CD4-positive, CD25-positive, alpha-beta regulatory T cell (primary cell): ENCODE results near the gene FYTTD1. TPM values are rescaled to one million over a fixed set of nuclear protein-coding genes. Genes with fewer than 3 reads are reported as not detected.

ENCODE experiments used
- ATAC-seq, 2 donors: fragments of 150-1000 bp; cut with Tn5 transposase; one replicate each; pipeline ENCODE4 v1.10.0; 2021; ENCODE audit warnings: low read depth in 2 of 2, moderate number of reproducible peaks in 2 of 2, moderate library complexity in 1 of 2
- DNase-seq, 3 donors: peaks; one replicate each; pipeline versions ENCODE4 v3.0.0 to v3.0.0-alpha.2; 2012 to 2022; ENCODE audit warnings: mixed read lengths in 1 of 3
- H3K27ac ChIP-seq: one replicate; pipeline ENCODE4 v1.7.0; 2013; ENCODE audit warnings: mild to moderate bottlenecking, low read length; ENCODE audit not compliant: insufficient read depth, poor library complexity, severe bottlenecking
- H3K27me3 ChIP-seq: one replicate; pipeline ENCODE4 v1.7.0; 2013; ENCODE audit warnings: low read length; ENCODE audit not compliant: control insufficient read depth, insufficient read depth
- H3K36me3 ChIP-seq: one replicate; pipeline ENCODE4 v1.7.0; 2013; ENCODE audit warnings: mild to moderate bottlenecking, low read length, moderate library complexity; ENCODE audit not compliant: control insufficient read depth, insufficient read depth
- H3K4me1 ChIP-seq: 2 replicates; pipeline ENCODE4 v1.7.0; 2013; ENCODE audit warnings: mild to moderate bottlenecking, low read length; ENCODE audit not compliant: insufficient read depth, control insufficient read depth, poor library complexity, severe bottlenecking
- H3K4me3 ChIP-seq: one replicate; pipeline ENCODE4 v1.7.0; 2013; ENCODE audit warnings: low read depth, mild to moderate bottlenecking, low read length, moderate library complexity
- H3K9me3 ChIP-seq, 2 experiments: 1 replicate in 1 of 2; 2 replicates in 1 of 2; pipeline ENCODE4 v1.7.0; 2013; ENCODE audit warnings: low read length in 2 of 2, mild to moderate bottlenecking in 1 of 2, moderate library complexity in 1 of 2; ENCODE audit not compliant: control insufficient read depth in 2 of 2
- H3K27ac Mint-ChIP-seq, 3 donors: one replicate each; pipeline ENCODE4 v1.8.0; 2020 to 2022; ENCODE audit warnings: mild to moderate bottlenecking in 3 of 3, mixed read lengths in 3 of 3, moderate library complexity in 2 of 3
- H3K27me3 Mint-ChIP-seq: one replicate; pipeline ENCODE4 v1.8.0; 2022; ENCODE audit warnings: mild to moderate bottlenecking, mixed read lengths
- H3K36me3 Mint-ChIP-seq: one replicate; pipeline ENCODE4 v1.8.0; 2020; ENCODE audit warnings: mixed read lengths
- H3K4me1 Mint-ChIP-seq, 4 donors: one replicate each; pipeline ENCODE4 v1.8.0; 2020 to 2022; ENCODE audit warnings: mixed read lengths in 4 of 4, mild to moderate bottlenecking in 1 of 4
- H3K4me3 Mint-ChIP-seq, 4 donors: one replicate each; pipeline ENCODE4 v1.8.0; 2020 to 2022; ENCODE audit warnings: mild to moderate bottlenecking in 4 of 4, mixed read lengths in 4 of 4, moderate library complexity in 3 of 4
- H3K9me3 Mint-ChIP-seq, 7 donors: one replicate each; pipeline ENCODE4 v1.8.0; 2020 to 2022; ENCODE audit warnings: mixed read lengths in 7 of 7, mild to moderate bottlenecking in 3 of 7, moderate library complexity in 2 of 7
- polyA plus RNA-seq, 4 donors: library from polyadenylated mRNA; unstranded; fragments of 300-500 nt; fragmentation: Illumina TruSeq; gene quantifications; one replicate each; pipeline ENCODE4 v1.2.3, GENCODE V29; 2021
- total RNA-seq: library from RNA; stranded (reverse); gene quantifications from one replicate; pipeline ENCODE4 v1.2.3, GENCODE V29; 2022

Gene FYTTD1
- total and polyA plus RNA-seq, 5 donors from 2014 or later = 42.2 to 91.0 (median 83.3) TPM

DNA sequence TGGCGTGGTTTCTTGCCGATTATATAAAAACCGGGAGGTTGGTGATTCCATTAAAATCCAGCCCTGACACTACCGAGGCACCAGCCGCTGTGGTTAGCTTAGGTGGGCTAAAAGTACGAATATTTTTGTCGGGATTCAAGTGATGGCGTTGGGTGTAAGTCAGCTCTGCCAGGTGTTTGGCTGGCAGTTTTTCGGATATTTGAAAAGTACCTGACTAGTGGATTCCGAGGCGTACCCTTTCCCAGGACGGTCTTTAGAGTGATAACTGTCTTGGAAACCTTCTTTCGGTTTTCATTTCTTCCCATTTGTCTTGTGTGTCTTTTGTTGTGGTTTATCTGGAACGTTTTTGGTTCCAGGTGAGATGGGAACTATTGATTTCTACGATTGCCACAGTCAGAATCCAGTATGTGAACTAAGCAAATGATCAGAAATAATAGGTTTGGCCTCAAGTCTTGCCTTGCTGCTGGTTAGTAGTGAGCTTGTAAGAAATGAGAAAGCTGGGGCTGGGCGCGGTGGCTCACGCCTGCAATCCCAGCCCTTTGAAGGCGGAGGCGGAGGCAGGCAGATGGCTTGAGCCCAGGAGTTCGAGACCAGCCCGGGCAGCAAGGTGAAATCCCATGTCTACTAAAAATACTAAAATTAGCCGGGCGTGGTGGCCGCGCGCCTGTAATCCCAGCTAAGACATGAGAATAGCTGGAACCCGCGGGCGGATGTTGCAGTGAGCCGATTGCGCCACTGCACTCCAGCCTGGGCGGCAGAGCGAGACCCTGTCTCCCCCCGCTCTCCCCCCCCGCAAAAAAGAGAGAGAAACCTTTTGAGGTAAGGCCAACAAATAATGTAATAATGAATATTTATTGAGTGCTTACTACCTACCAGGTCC is 1.4 kb downstream of the FYTTD1 start:
- Histone ChIP-seq H3K9me3 (no peaks in the 10 kb centered on the region), H3K27ac (peak overlapping the region; percentile 91), H3K27me3 (no peaks in the 10 kb centered on the region), H3K36me3 (no peaks in the 10 kb centered on the region), H3K4me3 (peak overlapping the region; percentile 87), H3K4me1 (peaks cover 47% of the 10 kb centered on the region)
- Mint-ChIP-seq H3K27me3 (peaks cover 9% of the 10 kb centered on the region), H3K4me1 (peaks cover 30 to 64% (median 46%) of the 10 kb centered on the region in 4 donors), H3K4me3 (peak overlapping the region; percentile 94 to 99 (median 96)), H3K36me3 (peaks cover 3% of the 10 kb centered on the region), H3K9me3 (peaks cover 0 to 2% (median 0%) of the 10 kb centered on the region in 7 donors), H3K27ac (peak overlapping the region; percentile 93 to 96 (median 96))
- ATAC-seq = no peak
- peak in 2 of 3 donors; percentile 29 to 50 for DNase-seq

DNA sequence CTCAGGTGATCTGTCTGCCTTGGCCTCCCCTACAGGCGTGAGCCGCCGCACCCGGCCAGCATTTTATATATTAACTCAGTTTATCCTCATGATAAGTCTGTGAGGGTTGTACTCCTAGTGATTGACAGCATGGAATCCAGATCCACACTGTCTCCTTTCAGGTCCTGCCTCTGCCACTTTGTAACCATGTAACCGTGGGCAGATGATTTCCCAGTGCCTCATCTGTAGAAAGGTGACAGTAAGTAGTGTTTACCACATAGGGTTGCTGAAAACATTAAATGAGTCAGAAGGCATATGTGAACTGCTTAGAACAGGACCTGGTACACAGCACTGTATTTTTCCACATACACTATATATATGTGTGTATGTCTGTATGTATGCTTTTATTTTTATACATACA is 2.4 kb downstream of the FYTTD1 start:
- Histone ChIP-seq H3K4me1 (peaks cover 47% of the 10 kb centered on the region), H3K4me3 (peak overlapping the region; percentile 44), H3K27me3 (no peaks in the 10 kb centered on the region), H3K36me3 (peaks cover 5% of the 10 kb centered on the region), H3K27ac (peak overlapping the region; percentile 91), H3K9me3 (no peaks in the 10 kb centered on the region)
- Mint-ChIP-seq H3K4me1 (peaks cover 34 to 67% (median 52%) of the 10 kb centered on the region in 4 donors), H3K9me3 (peaks cover 0 to 2% (median 0%) of the 10 kb centered on the region in 7 donors), H3K27ac (peak overlapping the region; percentile 53 to 75 (median 54)), H3K36me3 (peaks cover 3% of the 10 kb centered on the region), H3K27me3 (peaks cover 6% of the 10 kb centered on the region), H3K4me3 (peak overlapping the region; percentile 82 to 96 (median 86))
- ATAC-seq = no peak
- no peak for DNase-seq

DNA sequence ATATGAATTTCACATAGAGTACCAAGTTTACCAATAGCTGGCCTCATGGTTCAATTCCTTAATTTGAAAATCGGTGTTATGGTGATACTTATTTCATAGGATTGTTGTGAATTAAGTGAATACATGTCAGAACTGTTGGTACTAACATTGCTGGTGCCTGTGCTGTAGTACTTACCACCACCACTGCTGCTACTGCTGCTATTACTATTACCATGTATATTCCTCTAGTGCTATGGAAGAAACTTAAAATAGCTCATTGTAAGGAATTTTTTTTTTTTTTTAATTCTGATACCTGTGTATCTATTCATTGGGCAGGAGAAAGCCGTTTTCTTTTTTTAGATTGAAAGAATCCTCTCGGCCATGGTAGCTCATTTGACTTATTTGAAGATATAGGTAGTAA is 3.6 kb downstream of the FYTTD1 start:
- H3K4me1 Mint-ChIP-seq = peaks cover 34 to 62% (median 50%) of the 10 kb centered on the region in 4 donors
- H3K36me3 Mint-ChIP-seq = peaks cover 3% of the 10 kb centered on the region
- peak overlapping the region; percentile 36 to 73 (median 48) for H3K4me3 Mint-ChIP-seq
- H3K27ac Mint-ChIP-seq = no peak overlapping the region
- Histone ChIP-seq H3K36me3 (peaks cover 15% of the 10 kb centered on the region), H3K27me3 (no peaks in the 10 kb centered on the region), H3K4me3 (peak overlapping the region; percentile 9), H3K9me3 (no peaks in the 10 kb centered on the region), H3K27ac (no peak overlapping the region), H3K4me1 (peaks cover 47% of the 10 kb centered on the region)
- no peak for DNase-seq
- H3K27me3 Mint-ChIP-seq = peaks cover 4% of the 10 kb centered on the region
- peaks cover 0 to 2% (median 0%) of the 10 kb centered on the region in 7 donors for H3K9me3 Mint-ChIP-seq
- ATAC-seq = no peak

DNA sequence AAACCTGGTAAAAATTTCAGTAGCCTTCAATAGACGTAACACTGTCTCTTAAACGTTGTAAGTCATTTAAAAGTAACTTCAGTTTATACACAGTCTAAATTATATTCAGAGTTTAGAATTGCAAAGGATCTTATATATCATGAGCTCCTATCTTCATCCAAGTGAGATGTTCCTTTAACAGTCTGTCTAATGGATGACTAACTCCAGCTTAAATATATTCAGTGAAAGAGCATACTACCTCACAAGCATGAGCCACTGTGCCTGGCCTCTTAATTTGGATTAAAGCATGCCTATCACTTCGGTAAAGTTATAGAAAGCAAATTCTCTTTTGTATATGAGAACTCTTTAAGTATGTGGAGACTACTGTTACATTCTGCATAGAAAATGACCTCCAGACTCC is 7.0 kb downstream of the FYTTD1 start:
- H3K4me1 ChIP-seq = peaks cover 21% of the 10 kb centered on the region
- H3K4me3 ChIP-seq = no peak overlapping the region
- H3K27me3 ChIP-seq = no peaks in the 10 kb centered on the region
- ATAC-seq = no peak
- Mint-ChIP-seq H3K9me3 (no peaks in the 10 kb centered on the region), H3K27me3 (no peaks in the 10 kb centered on the region), H3K4me1 (peaks cover 28 to 38% (median 33%) of the 10 kb centered on the region in 4 donors), H3K27ac (no peak overlapping the region), H3K4me3 (no peak overlapping the region), H3K36me3 (no peaks in the 10 kb centered on the region)
- no peak overlapping the region for H3K27ac ChIP-seq
- no peak for DNase-seq
- no peaks in the 10 kb centered on the region for H3K9me3 ChIP-seq
- peaks cover 33% of the 10 kb centered on the region for H3K36me3 ChIP-seq

DNA sequence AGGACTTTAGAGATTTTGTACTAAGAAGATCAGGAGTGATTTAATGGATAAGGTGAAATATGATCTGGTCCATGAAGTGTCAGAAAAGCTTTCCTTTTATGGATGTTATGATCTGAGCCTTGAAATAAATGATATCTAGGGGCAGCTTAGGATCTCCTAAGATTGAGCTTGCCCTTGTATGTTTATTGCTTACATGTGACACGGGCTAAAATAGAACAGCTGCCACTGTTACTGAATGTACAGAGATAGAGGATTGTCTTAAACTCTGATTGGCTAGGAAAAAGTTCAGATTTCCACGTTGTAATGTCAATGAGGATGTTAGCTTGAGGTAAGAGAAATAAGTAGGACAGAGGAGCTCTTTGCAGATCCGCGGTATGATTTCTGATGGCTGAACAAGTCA is 8.8 kb downstream of the FYTTD1 start:
- Histone ChIP-seq H3K9me3 (no peaks in the 10 kb centered on the region), H3K27ac (no peak overlapping the region), H3K27me3 (no peaks in the 10 kb centered on the region), H3K4me1 (peaks cover 6% of the 10 kb centered on the region), H3K36me3 (peaks cover 41% of the 10 kb centered on the region), H3K4me3 (no peak overlapping the region)
- peaks cover 16 to 23% (median 20%) of the 10 kb centered on the region in 4 donors for H3K4me1 Mint-ChIP-seq
- DNase-seq (no peak), ATAC-seq (no peak)
- H3K9me3 Mint-ChIP-seq = no peaks in the 10 kb centered on the region
- no peak overlapping the region for H3K4me3 Mint-ChIP-seq
- H3K27me3 Mint-ChIP-seq = no peaks in the 10 kb centered on the region
- H3K36me3 Mint-ChIP-seq = no peaks in the 10 kb centered on the region
- H3K27ac Mint-ChIP-seq = no peak overlapping the region

DNA sequence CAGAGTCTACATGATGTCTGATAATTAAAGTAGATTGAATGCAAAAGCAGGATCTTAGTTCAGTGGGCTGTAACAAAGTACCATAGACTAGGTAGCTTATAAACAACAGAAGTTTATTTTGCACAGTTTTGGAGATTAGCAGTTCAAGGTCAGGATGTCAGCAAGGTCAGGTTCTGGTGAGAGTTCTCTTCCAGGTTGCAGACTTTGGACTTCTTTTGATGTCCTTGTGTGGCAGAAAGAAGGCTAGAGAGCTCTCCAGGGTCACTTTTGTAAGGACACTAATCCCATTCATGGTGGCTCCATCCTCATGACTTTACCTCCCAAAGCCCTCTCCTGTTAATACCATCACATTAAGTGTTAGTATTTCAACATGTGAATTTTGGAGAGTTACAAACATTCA is 12.1 kb downstream of the FYTTD1 start:
- Mint-ChIP-seq H3K27ac (no peak overlapping the region), H3K27me3 (no peaks in the 10 kb centered on the region), H3K4me1 (peaks cover 0 to under 1% (median under 1%) of the 10 kb centered on the region in 4 donors), H3K36me3 (peaks cover 16% of the 10 kb centered on the region), H3K9me3 (no peaks in the 10 kb centered on the region), H3K4me3 (no peak overlapping the region)
- H3K27me3 ChIP-seq = no peaks in the 10 kb centered on the region
- peaks cover 58% of the 10 kb centered on the region for H3K36me3 ChIP-seq
- no peaks in the 10 kb centered on the region for H3K4me1 ChIP-seq
- no peak for DNase-seq
- H3K4me3 ChIP-seq = no peak overlapping the region
- no peaks in the 10 kb centered on the region for H3K9me3 ChIP-seq
- no peak overlapping the region for H3K27ac ChIP-seq
- no peak for ATAC-seq

DNA sequence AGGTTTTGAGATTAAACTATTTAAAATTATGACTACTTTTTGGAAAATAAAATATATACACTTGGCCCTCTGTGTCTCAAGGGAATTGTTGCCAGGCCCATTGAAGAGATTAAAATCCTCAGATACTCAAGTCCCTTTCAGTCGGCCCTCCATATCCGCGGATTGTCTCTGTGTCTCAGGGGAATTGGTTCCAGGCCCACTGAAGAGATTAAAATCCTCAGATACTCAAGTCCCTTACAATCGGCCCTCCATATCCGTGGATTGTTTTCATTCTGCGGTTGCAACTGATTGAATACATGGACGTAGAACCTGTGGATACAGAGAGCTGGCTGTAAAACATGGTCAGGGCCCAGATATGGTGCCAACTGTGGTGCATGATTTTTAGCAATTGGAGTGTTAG is 25.6 kb downstream of the FYTTD1 start:
- Mint-ChIP-seq H3K9me3 (peaks cover 0 to 1% (median 0%) of the 10 kb centered on the region in 7 donors), H3K27ac (peak overlapping the region in 1 of 3 donors; percentile 15), H3K4me3 (no peak overlapping the region), H3K36me3 (peaks cover 38% of the 10 kb centered on the region), H3K4me1 (peaks cover 0 to 5% (median 0%) of the 10 kb centered on the region in 4 donors), H3K27me3 (no peaks in the 10 kb centered on the region)
- Histone ChIP-seq H3K9me3 (no peaks in the 10 kb centered on the region), H3K36me3 (peaks cover 90% of the 10 kb centered on the region), H3K4me3 (no peak overlapping the region), H3K4me1 (no peaks in the 10 kb centered on the region), H3K27me3 (no peaks in the 10 kb centered on the region), H3K27ac (no peak overlapping the region)
- DNase-seq (no peak), ATAC-seq (no peak)
